DOHH2 (cell line): ENCODE results near the gene IL1RAPL1.

Source experiments
- H3F3A ChIP-seq: fragments of 200-600 bp; sonication (generic), shearing (Covaris generic); 2 replicates; pipeline ENCODE4 v1.6.0; 2016; ENCODE audit warnings: antibody characterized with exemption, mild to moderate bottlenecking; ENCODE audit not compliant: control insufficient read depth, insufficient read depth
- H3K27ac ChIP-seq: fragments of 200-600 bp; sonication (generic); 2 replicates; pipeline ENCODE4 v1.5.1; 2014; ENCODE audit warnings: low read depth, mild to moderate bottlenecking, low read length, moderate library complexity
- H3K27me3 ChIP-seq: fragments of 200-600 bp; sonication (generic); 2 replicates; pipeline ENCODE4 v1.6.1; 2014; ENCODE audit warnings: mild to moderate bottlenecking, low read length, mixed read lengths; ENCODE audit not compliant: control insufficient read depth
- H3K36me3 ChIP-seq: fragments of 200-600 bp; sonication (generic); 2 replicates; pipeline ENCODE4 v1.6.1; 2014; ENCODE audit warnings: mild to moderate bottlenecking, low read length, moderate library complexity, mixed read lengths; ENCODE audit not compliant: control insufficient read depth
- H3K4me1 ChIP-seq: fragments of 200-600 bp; sonication (generic); 2 replicates; pipeline ENCODE4 v1.6.1; 2014; ENCODE audit warnings: mild to moderate bottlenecking, low read length, mixed read lengths; ENCODE audit not compliant: control insufficient read depth
- H3K4me2 ChIP-seq: fragments of 200-600 bp; sonication (generic); 2 replicates; pipeline ENCODE4 v1.6.0; 2014; ENCODE audit warnings: mild to moderate bottlenecking, low read length, moderate library complexity
- H3K4me3 ChIP-seq: fragments of 200-600 bp; sonication (generic); 2 replicates; pipeline ENCODE4 v1.5.1; 2014; ENCODE audit warnings: mild to moderate bottlenecking, low read length, mixed read lengths
- H3K79me2 ChIP-seq: fragments of 200-600 bp; sonication (generic); 2 replicates; pipeline ENCODE4 v1.6.1; 2014; ENCODE audit warnings: mild to moderate bottlenecking, low read length, mixed read lengths; ENCODE audit not compliant: control insufficient read depth
- H3K9me2 ChIP-seq: fragments of 200-600 bp; sonication (generic); replicated peaks from 2 replicates; pipeline ENCODE4 v1.6.1; 2014; ENCODE audit warnings: mild to moderate bottlenecking, low read length, mixed read lengths; ENCODE audit not compliant: control insufficient read depth
- H3K9me3 ChIP-seq: fragments of 200-600 bp; sonication (generic); 2 replicates; pipeline ENCODE4 v1.6.1; 2014; ENCODE audit warnings: antibody characterized with exemption, low read length, mixed read lengths; ENCODE audit not compliant: control insufficient read depth, insufficient read depth
- H4K20me1 ChIP-seq: fragments of 200-600 bp; sonication (generic); 2 replicates; pipeline ENCODE4 v1.6.0; 2014; ENCODE audit warnings: low read depth, mild to moderate bottlenecking, antibody characterized with exemption, low read length, moderate library complexity; ENCODE audit not compliant: control insufficient read depth, insufficient read depth
- CTCF ChIP-seq: fragments of 200-600 bp; sonication (generic); IDR thresholded peaks from one replicate; pipeline ENCODE4 v1.5.1; 2014; ENCODE audit warnings: antibody characterized with exemption, mild to moderate bottlenecking, low read depth, low read length; ENCODE audit not compliant: poor library complexity, severe bottlenecking
- EZH2phosphoT487 ChIP-seq: fragments of 200-600 bp; sonication (generic); IDR thresholded peaks from 2 replicates; pipeline ENCODE4 v1.6.1; 2017; ENCODE audit warnings: borderline replicate concordance, mild to moderate bottlenecking, antibody characterized with exemption, low read length, moderate library complexity, mixed read lengths

The IL1RAPL1 gene

GRCh38 chrX:29535212-29536162 is 948.2 kb downstream of the IL1RAPL1 start:
- Histone ChIP-seq H3K9me2 (no peaks in the 10 kb centered on the region), H3K79me2 (no peaks in the 10 kb centered on the region), H4K20me1 (no peaks in the 10 kb centered on the region), H3K36me3 (no peaks in the 10 kb centered on the region), H3K4me2 (no peak overlapping the region), H3K27me3 (no peaks in the 10 kb centered on the region), H3K4me3 (no peak overlapping the region), H3K9me3 (no peaks in the 10 kb centered on the region), H3K27ac (no peak overlapping the region), H3K4me1 (no peaks in the 10 kb centered on the region), H3F3A (no peaks in the 10 kb centered on the region)
- no peak for TF ChIP-seq CTCF
- no peak for TF ChIP-seq EZH2phosphoT487

- no peaks in the 10 kb centered on the region for H3K36me3 ChIP-seq
- no peak overlapping the region for H3K4me2 ChIP-seq
- TF ChIP-seq CTCF (no peak), EZH2phosphoT487 (no peak)
- no peaks in the 10 kb centered on the region for H3K9me2 ChIP-seq
- H3K9me3 ChIP-seq = no peaks in the 10 kb centered on the region
- H3K27me3 ChIP-seq = no peaks in the 10 kb centered on the region
- no peaks in the 10 kb centered on the region for H3K79me2 ChIP-seq
- H4K20me1 ChIP-seq = no peaks in the 10 kb centered on the region
- no peak overlapping the region for H3K4me3 ChIP-seq
- H3K4me1 ChIP-seq = no peaks in the 10 kb centered on the region
- no peak overlapping the region for H3K27ac ChIP-seq
- no peaks in the 10 kb centered on the region for H3F3A ChIP-seq
Measured at GRCh38 chrX:29541038-29541437, 953.8 kb downstream of the IL1RAPL1 start.

GRCh38 chrX:29542152-29542551 is 954.9 kb downstream of the IL1RAPL1 start:
- Histone ChIP-seq H3F3A (no peaks in the 10 kb centered on the region), H3K36me3 (no peaks in the 10 kb centered on the region), H3K9me2 (no peaks in the 10 kb centered on the region), H3K4me1 (no peaks in the 10 kb centered on the region), H3K27me3 (no peaks in the 10 kb centered on the region), H3K4me2 (no peak overlapping the region), H3K4me3 (no peak overlapping the region), H3K9me3 (no peaks in the 10 kb centered on the region), H3K79me2 (no peaks in the 10 kb centered on the region), H4K20me1 (no peaks in the 10 kb centered on the region), H3K27ac (no peak overlapping the region)
- no peak for TF ChIP-seq CTCF
- TF ChIP-seq EZH2phosphoT487 = no peak
